Measurements from ENCODE around the gene DENND6B.

DNA sequence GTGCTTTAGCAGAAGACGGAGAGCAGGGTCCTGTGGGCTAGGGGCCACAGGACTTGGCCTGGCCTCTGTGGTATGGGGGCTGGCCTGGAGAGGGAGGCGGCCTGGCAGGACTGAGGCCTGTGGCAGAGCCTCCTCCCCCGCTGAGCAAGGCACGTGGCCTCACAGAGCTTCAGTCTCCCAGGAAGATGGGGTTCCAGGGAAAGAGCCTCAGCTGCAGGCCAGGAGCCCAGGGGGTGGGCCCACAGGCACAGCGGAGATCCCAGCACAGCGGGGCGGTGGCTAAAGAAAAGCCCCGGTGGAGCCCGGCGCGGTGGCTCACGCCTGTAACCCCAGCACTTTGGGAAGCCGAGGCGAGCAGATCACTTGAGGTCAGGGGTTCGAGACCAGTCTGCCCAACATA lies 67.5 kb downstream of the DENND6B start:
- TF ChIP-seq, protein P1, sequence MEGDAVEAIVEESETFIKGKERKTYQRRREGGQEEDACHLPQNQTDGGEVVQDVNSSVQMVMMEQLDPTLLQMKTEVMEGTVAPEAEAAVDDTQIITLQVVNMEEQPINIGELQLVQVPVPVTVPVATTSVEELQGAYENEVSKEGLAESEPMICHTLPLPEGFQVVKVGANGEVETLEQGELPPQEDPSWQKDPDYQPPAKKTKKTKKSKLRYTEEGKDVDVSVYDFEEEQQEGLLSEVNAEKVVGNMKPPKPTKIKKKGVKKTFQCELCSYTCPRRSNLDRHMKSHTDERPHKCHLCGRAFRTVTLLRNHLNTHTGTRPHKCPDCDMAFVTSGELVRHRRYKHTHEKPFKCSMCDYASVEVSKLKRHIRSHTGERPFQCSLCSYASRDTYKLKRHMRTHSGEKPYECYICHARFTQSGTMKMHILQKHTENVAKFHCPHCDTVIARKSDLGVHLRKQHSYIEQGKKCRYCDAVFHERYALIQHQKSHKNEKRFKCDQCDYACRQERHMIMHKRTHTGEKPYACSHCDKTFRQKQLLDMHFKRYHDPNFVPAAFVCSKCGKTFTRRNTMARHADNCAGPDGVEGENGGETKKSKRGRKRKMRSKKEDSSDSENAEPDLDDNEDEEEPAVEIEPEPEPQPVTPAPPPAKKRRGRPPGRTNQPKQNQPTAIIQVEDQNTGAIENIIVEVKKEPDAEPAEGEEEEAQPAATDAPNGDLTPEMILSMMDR (IDR thresholded peaks at IDR 0.05; ENCODE audit: extremely low read depth in 1 of 2, insufficient read depth in 1 of 2, low read depth in 1 of 2, low read length in 2 of 2), result no peak
- no peak for TF ChIP-seq POLR2AphosphoS5 (IDR thresholded peaks at IDR 0.05; ENCODE audit: insufficient read depth, low read depth, low read length)

All from endothelial cell of umbilical vein (primary cell).